HG03196 (cell line): ENCODE measurements around the gene SLC6A17.

Experiments
- ATAC-seq: cut with Tn5 transposase; IDR thresholded peaks from one replicate; pipeline ENCODE4 v1.9.1; 2021; ENCODE audit not compliant: unreplicated experiment

SLC6A17 gene

DNA sequence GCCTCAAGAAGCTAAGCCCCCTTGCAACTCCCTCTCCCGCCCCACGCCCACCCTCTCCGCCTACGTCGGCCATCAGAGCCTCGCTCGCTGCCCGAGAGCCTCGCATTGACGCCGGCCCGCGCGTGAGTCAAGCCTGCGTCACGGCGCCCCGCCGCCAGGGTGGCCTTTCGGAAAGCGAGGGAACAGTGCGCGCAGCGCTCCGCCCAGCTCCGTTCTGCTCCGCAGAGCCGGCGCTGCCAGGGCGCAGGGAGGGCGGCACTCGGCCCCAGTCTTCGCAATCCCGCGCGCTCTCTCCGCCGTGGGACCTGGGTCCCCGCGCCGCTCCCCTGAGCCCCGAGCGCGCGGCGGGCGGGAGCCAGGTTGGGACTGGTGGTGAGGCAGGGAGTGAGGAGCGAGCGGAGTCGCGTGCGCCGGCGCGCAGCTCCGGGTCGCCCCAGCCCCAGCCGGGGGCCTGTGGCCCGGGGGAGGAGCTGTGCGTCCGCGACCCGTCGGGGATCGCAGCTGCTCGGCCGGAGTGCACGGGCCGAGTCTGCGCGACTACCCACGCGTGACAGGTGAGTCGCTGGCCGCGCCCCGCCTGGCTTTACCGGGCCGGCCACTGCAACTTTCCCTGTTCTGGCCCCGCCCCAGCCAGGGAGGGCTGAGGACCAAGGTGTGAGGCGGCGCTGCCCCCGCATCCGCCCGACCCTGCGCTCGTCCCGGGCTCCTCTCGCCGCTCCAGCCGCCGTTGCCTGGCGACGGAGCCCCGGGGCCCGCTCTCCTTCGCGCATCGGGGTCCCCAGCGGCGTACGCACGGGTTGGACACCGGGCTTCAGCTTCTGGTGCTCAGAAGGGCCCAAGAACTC is at the start of gene SLC6A17:
SLC6A17 (plus strand) TSS at position 165 of the 845 bp plus-strand sequence. CDS start 16,436 bp downstream, outside the sequence.
- ATAC-seq: no peak

GRCh38 chr1:110102081-110102480 is 48.2 kb upstream of the SLC6A17 start:
- no peak for ATAC-seq

- ATAC-seq: no peak
Observed at GRCh38 chr1:110106013-110106941, 44.0 kb upstream of the SLC6A17 start.

DNA sequence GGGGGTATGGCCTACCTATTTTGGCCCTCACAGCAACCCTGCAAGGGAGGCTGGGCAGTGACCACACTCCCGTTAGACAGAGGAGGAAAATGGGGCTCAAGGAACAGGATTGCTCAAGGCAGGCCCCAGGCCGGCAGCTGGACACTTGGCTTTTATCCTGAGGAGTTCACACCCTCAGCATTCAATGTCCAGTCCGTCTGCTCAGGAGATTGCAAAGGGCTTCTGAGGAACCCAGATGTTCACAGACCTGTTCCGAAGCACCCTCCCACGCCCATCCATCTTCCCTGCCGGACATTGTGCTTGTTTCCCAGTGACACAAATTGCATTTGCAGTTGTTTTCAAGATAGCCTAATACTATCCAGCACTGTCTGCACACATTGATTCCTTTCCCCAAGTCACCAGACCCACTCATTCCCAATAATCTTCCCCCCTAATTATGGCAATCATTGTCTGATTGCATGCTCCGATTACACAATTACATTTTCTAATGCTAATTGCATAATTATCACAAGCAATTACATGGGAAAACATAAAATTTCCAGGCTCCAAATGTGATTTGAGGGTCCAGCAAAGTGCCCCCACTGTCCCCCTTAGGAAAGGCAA is 42.3 kb upstream of the SLC6A17 start:
- no peak for ATAC-seq

DNA sequence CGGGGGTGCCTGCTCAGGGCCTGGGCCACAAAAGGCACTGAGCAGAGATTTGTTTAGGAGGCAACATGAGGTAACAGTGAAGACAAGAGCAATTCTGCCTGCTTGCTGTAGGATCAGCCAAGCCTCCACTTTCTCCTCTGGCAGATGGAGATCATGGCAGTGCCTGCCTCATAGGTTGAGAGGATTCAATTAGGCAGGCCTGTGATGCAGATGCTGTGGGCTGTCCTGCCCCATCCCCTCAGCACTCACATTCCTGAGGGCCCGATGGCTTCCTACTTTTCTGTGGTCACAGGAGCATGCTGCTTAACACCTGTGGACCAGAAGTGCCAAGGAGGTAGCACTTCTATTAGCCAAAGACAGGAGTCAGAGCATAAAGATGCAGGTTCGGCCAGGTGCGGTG is 39.2 kb upstream of the SLC6A17 start:
- ATAC-seq: no peak

- no peak for ATAC-seq
Observed at GRCh38 chr1:110112143-110112542, 38.2 kb upstream of the SLC6A17 start, which contains the start of gene UBL4B. Gene UBL4B, plus strand, starts transcription at chr1:110112443. Its CDS starts 92 bp downstream, at chr1:110112535.

GRCh38 chr1:110112656-110113055 is 37.6 kb upstream of the SLC6A17 start:
- no peak for ATAC-seq

DNA sequence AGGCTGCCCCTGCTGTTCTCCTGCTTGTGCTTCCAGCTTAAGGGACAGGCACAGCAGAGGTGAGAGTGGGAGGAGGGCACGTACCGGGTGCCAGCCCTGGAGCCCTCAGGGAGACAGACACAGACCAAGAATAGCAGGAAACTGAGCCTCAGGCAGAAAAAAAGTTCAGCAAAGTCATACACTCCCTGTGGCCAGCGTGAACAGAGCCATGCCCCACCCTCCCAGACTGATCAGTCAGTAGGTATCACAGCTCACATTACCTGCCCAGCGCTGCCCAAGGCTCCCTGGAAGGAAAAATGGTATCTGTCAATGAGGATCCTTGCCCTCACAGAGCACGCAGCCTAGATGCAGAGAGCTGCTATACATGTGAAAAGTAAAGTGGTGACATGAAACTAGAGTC is 36.7 kb upstream of the SLC6A17 start:
- ATAC-seq: no peak

- ATAC-seq: no peak
Observed at GRCh38 chr1:110114173-110114572, 36.1 kb upstream of the SLC6A17 start.

DNA sequence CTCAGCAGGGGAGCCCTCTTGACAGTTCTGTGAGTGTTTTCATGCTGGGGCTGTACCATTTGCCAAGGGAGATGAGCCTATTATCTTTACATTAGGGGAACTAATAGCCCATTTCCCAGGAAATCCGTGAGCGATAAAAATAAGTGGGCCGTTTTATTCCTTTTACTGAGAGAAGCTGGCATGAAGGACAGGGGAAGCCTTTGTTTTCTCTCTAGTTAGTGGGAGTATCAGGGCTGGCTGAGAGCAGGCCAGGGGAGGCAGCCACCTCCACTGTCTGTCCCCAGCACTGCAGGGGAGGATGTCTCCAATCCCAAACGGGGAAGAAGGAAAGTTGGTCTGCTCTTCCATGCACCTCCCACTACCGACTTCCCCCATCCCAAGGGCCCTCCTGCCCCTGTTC is 35.5 kb upstream of the SLC6A17 start:
- no peak for ATAC-seq

- ATAC-seq: no peak
Observed at GRCh38 chr1:110118636-110119396, 31.5 kb upstream of the SLC6A17 start.

- no peak for ATAC-seq
Observed at GRCh38 chr1:110119843-110120242, 30.5 kb upstream of the SLC6A17 start.

- ATAC-seq: no peak
Observed at GRCh38 chr1:110120960-110121561, 29.2 kb upstream of the SLC6A17 start.

DNA sequence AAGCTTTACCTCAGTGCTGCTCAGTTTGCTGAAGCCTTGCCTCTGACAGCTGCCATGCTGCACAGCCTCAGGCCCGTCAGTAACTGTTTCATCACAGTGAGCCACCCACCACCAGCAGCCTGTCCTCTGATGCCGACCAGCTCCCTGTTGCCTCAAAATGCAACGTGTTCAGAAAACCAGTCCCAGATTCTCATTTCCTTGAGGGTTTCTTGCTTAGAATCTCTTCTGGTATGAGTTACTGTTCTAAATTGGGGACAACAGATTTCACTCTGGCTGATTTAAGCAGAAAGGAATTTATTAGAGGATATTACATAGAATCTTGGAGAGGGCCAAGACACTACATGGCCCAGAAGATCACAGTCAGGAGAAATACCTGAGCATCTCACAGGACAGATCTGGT is 27.1 kb upstream of the SLC6A17 start:
- ATAC-seq: no peak

GRCh38 chr1:110125810-110126209 is 24.5 kb upstream of the SLC6A17 start:
- no peak for ATAC-seq

DNA sequence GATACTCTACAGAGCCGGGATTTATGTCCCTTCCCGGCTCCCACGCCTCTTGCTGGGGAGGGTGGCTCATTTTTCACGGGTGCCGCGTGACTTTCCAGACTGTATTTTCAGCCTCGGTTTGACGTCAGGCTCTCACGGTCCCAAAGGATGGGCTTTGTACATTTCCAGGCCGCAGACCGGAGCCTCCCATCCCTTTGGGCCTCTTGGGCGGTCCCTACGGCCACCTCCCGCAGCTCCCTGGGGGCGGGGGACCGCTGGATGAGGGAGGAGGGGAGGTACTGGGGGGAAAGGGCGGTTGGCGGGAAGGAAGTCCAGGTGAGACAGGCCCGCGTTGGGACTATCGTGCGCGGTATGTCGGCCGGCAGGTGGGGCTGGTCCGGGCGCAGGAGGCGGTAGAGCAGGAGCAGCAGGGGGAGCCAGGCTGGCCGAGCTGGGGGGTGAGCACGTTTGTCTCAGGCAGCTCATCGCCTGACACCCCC is 20.1 kb upstream of the SLC6A17 start:
- no peak for ATAC-seq

GRCh38 chr1:110130989-110131388 is 19.3 kb upstream of the SLC6A17 start:
- no peak for ATAC-seq

DNA sequence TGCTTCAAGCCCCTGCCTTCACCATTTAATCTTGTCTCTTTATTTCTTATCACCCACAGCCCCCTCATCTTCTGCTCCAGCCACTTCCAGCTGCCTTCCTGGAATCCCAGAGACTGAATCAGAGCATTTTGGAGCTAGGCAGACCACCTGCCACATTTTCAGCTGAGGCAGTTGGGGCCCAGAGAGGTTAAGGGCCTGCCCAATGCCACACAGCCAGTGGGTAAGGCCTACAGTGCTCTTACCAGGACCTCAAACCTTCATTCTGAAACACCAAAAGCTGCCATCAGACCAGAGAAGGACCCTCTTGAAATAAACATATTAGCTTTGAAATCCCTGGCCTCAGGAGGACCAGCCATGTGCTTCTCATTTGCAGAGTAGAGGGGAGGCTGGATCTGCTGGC is 17.6 kb upstream of the SLC6A17 start:
- ATAC-seq: no peak

DNA sequence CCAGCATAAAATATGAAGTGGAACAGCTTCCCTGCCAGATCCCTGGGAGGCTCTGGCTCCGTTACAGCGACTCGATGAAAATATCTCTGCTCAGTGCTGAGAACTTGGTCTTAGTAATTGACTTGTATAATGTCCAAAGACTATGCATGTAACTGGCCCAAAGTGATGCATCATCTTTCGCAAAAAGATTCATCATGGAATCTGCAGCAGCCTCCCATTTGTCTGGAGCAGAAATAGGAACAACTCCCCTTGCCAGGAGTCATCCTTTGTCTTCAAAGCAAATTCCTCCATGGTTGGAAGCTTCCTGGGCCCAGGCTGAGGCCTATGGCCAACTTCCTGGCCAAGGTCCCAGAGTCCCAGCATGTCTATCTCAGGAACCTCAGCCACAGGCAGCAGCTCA is 16.9 kb upstream of the SLC6A17 start:
- no peak for ATAC-seq

DNA sequence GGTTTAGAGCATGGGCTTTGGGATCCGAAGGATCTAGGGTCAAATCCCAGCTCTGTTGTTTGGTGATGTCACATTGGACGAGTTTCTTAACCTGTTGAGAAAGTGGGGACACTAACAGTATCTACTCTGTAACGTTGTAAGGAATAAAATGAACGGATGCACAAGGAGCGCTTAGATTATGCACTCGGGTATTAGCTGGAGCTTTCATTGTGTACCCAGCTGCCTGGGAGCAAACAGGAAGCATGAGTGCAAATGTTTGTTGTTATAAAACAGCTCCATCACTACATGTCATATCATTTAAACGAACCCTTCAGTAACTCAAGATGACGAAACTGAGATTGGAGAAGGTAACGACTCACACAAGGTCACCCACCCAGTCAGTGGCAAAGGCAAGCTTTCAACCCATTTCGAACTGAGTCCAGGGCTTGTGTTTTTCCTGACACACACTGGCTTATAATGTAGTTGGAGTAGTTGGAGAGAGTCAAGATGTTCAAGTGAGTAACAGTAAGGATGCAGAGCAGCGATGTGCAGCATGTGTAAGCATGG is 16.2 kb upstream of the SLC6A17 start:
- ATAC-seq: no peak
